H9 (cell line): Measurements from ENCODE around the gene LASP1. TPM values are rescaled to one million over a fixed set of nuclear protein-coding genes. Genes with fewer than 3 reads are reported as not detected.

Source experiments
- DNase-seq: peaks from one replicate; pipeline ENCODE4 v3.0.0-alpha.2; 2017
- H2AFZ ChIP-seq: one replicate; pipeline ENCODE4 v1.6.1; 2013; ENCODE audit warnings: mild to moderate bottlenecking, low read length, control low read depth, moderate library complexity
- H2AK5ac ChIP-seq: 2 replicates; pipeline ENCODE4 v1.6.1; 2013; ENCODE audit warnings: low read length, control low read depth, mixed read lengths; ENCODE audit not compliant: insufficient read length
- H2BK120ac ChIP-seq: one replicate; pipeline ENCODE4 v1.6.1; 2013; ENCODE audit warnings: low read depth, mild to moderate bottlenecking, low read length, control low read depth, inconsistent platforms; ENCODE audit not compliant: poor library complexity, severe bottlenecking
- H2BK12ac ChIP-seq: 2 replicates; pipeline ENCODE4 v1.6.1; 2013; ENCODE audit warnings: low read length, control low read depth, mixed read lengths, low read depth; ENCODE audit not compliant: insufficient read length
- H2BK15ac ChIP-seq: 2 replicates; pipeline ENCODE4 v1.6.1; 2013; ENCODE audit warnings: low read depth, low read length, control low read depth
- H2BK20ac ChIP-seq: one replicate; pipeline ENCODE4 v1.6.1; 2013; ENCODE audit warnings: low read depth, mild to moderate bottlenecking, low read length, control low read depth, inconsistent platforms; ENCODE audit not compliant: poor library complexity, severe bottlenecking
- H2BK5ac ChIP-seq: 2 replicates; pipeline ENCODE4 v1.6.1; 2013; ENCODE audit warnings: low read length, control low read depth, mixed read lengths; ENCODE audit not compliant: insufficient read length
- H3K14ac ChIP-seq: 2 replicates; pipeline ENCODE4 v1.6.1; 2013; ENCODE audit warnings: low read length, control low read depth; ENCODE audit not compliant: insufficient read depth
- H3K18ac ChIP-seq: 2 replicates; pipeline ENCODE4 v1.6.1; 2013; ENCODE audit warnings: low read depth, mild to moderate bottlenecking, mixed read lengths, low read length, control low read depth; ENCODE audit not compliant: insufficient read length
- H3K23ac ChIP-seq: 2 replicates; pipeline ENCODE4 v1.6.1; 2013; ENCODE audit warnings: low read length, control low read depth, mixed read lengths, low read depth; ENCODE audit not compliant: insufficient read length
- H3K23me2 ChIP-seq: 2 replicates; pipeline ENCODE4 v1.6.1; 2013; ENCODE audit warnings: low read depth, mild to moderate bottlenecking, mixed read lengths, low read length, control low read depth; ENCODE audit not compliant: insufficient read length, poor library complexity, severe bottlenecking
- H3K27ac ChIP-seq: 2 replicates; pipeline ENCODE4 v1.5.1; 2013; ENCODE audit warnings: low read length, control low read depth, mixed read lengths, low read depth; ENCODE audit not compliant: insufficient read length
- H3K27me3 ChIP-seq: 2 replicates; pipeline ENCODE4 v1.6.1; 2013; ENCODE audit warnings: low read length, control low read depth, inconsistent platforms; ENCODE audit not compliant: insufficient read depth
- H3K4ac ChIP-seq: 2 replicates; pipeline ENCODE4 v1.6.1; 2013; ENCODE audit warnings: low read depth, mild to moderate bottlenecking, control low read depth, inconsistent platforms, low read length, moderate library complexity
- H3K4me1 ChIP-seq: 2 replicates; pipeline ENCODE4 v1.6.1; 2013; ENCODE audit warnings: low read length, control low read depth, inconsistent platforms; ENCODE audit not compliant: insufficient read depth
- H3K4me2 ChIP-seq: 2 replicates; pipeline ENCODE4 v1.6.1; 2013; ENCODE audit warnings: low read length, control low read depth, mixed read lengths; ENCODE audit not compliant: insufficient read length, insufficient read depth
- H3K56ac ChIP-seq: 2 replicates; pipeline ENCODE4 v1.6.1; 2013; ENCODE audit warnings: low read depth, mild to moderate bottlenecking, mixed read lengths, low read length, control low read depth; ENCODE audit not compliant: insufficient read length
- H3K79me1 ChIP-seq: 2 replicates; pipeline ENCODE4 v1.6.1; 2013; ENCODE audit warnings: low read depth, mild to moderate bottlenecking, moderate library complexity, low read length, control low read depth, inconsistent platforms; ENCODE audit not compliant: insufficient read depth, poor library complexity, severe bottlenecking
- H3K79me2 ChIP-seq: 2 replicates; pipeline ENCODE4 v1.6.1; 2013; ENCODE audit warnings: low read length, control low read depth, inconsistent platforms; ENCODE audit not compliant: insufficient read depth
- H3K9ac ChIP-seq: 2 replicates; pipeline ENCODE4 v1.6.1; 2013; ENCODE audit warnings: low read length, control low read depth, mixed read lengths; ENCODE audit not compliant: insufficient read length; ENCODE audit errors: extremely low read depth
- H3K9me3 ChIP-seq: one replicate; pipeline ENCODE4 v1.6.1; 2013; ENCODE audit warnings: low read depth, low read length, inconsistent platforms; ENCODE audit not compliant: control insufficient read depth
- H3T11ph ChIP-seq: one replicate; pipeline ENCODE4 v1.6.1; 2013; ENCODE audit warnings: mild to moderate bottlenecking, low read length, control low read depth, inconsistent platforms
- H4K20me1 ChIP-seq: one replicate; pipeline ENCODE4 v1.6.1; 2013; ENCODE audit not compliant: control insufficient read depth, insufficient read length, insufficient read depth
- H4K5ac ChIP-seq: 2 replicates; pipeline ENCODE4 v1.6.1; 2013; ENCODE audit warnings: low read depth, mild to moderate bottlenecking, mixed read lengths, low read length, control low read depth; ENCODE audit not compliant: insufficient read length
- H4K8ac ChIP-seq: replicated peaks from 2 replicates; pipeline ENCODE4 v1.6.1; 2013; ENCODE audit warnings: low read length, control low read depth, mixed read lengths, low read depth; ENCODE audit not compliant: insufficient read length
- H4K91ac ChIP-seq: 2 replicates; pipeline ENCODE4 v1.6.1; 2013; ENCODE audit warnings: low read depth, mild to moderate bottlenecking, moderate library complexity, mixed read lengths, low read length, control low read depth; ENCODE audit not compliant: insufficient read length
- H3K27ac Mint-ChIP-seq, 3 experiments: 2 replicates in 2 of 3; 3 replicates in 1 of 3; pipeline ENCODE4 v1.8.0; 2020 to 2021; ENCODE audit warnings: mixed read lengths in 3 of 3, mild to moderate bottlenecking in 1 of 3, moderate library complexity in 1 of 3
- H3K27me3 Mint-ChIP-seq: 2 replicates; pipeline ENCODE4 v1.8.0; 2021; ENCODE audit warnings: low read depth, mild to moderate bottlenecking, moderate library complexity, mixed read lengths
- H3K36me3 Mint-ChIP-seq, 3 experiments: 2 replicates in 2 of 3; 3 replicates in 1 of 3; pipeline ENCODE4 v1.8.0; 2020 to 2021; ENCODE audit warnings: low read depth in 3 of 3, mixed read lengths in 3 of 3; ENCODE audit not compliant: insufficient read depth in 1 of 3
- H3K4me1 Mint-ChIP-seq, 2 experiments: 2 replicates each; pipeline ENCODE4 v1.8.0; 2020; ENCODE audit warnings: mixed read lengths in 2 of 2
- H3K4me3 Mint-ChIP-seq, 2 experiments: 2 replicates in 1 of 2; 3 replicates in 1 of 2; pipeline ENCODE4 v1.8.0; 2020 to 2021; ENCODE audit warnings: mild to moderate bottlenecking in 2 of 2, mixed read lengths in 2 of 2, moderate library complexity in 1 of 2
- H3K9me3 Mint-ChIP-seq, 2 experiments: 2 replicates in 1 of 2; 3 replicates in 1 of 2; pipeline ENCODE4 v1.8.0; 2020; ENCODE audit warnings: mild to moderate bottlenecking in 2 of 2, mixed read lengths in 2 of 2, moderate library complexity in 1 of 2
- CTCF ChIP-seq: fragments of 200-600 bp; sonication (generic); conservative IDR thresholded peaks from 3 replicates; pipeline ENCODE4 v1.8.0; 2021; ENCODE audit warnings: antibody characterized with exemption, mild to moderate bottlenecking
- WGBS: extraction: QIAGEN DNeasy Blood & Tissue Kit; methylation state at CpG from one replicate; pipeline ENCODE4 v1.1.7; 2013; ENCODE audit warnings: missing lambda C conversion rate, low lambda C conversion rate, mixed read lengths; ENCODE audit not compliant: insufficient read length; ENCODE audit errors: extremely low coverage; 5-methylcytosine and 5-hydroxymethylcytosine counted together
- total RNA-seq: library from RNA; stranded (reverse); gene quantifications from 2 replicates; pipeline ENCODE4 v1.2.1, GENCODE V29; 2021

LASP1 gene
- total RNA-seq, 1 experiment from 2014 or later, result 121 TPM

GRCh38 chr17:38958326-38958725 lies 88.5 kb downstream of the LASP1 start:
- no peaks in the 10 kb centered on the region for H3K9me3 ChIP-seq
- no peak overlapping the region for H3K4ac ChIP-seq
- no peaks in the 10 kb centered on the region for H3K79me2 ChIP-seq
- H2BK15ac ChIP-seq, result no peak overlapping the region
- no peak for DNase-seq
- no peak overlapping the region for H4K8ac ChIP-seq
- H2BK12ac ChIP-seq, result no peak overlapping the region
- no peak overlapping the region for H2BK120ac ChIP-seq
- Mint-ChIP-seq H3K36me3 (no peaks in the 10 kb centered on the region), H3K9me3 (no peaks in the 10 kb centered on the region), H3K27ac (no peak overlapping the region), H3K4me3 (no peak overlapping the region), H3K4me1 (no peaks in the 10 kb centered on the region), H3K27me3 (no peaks in the 10 kb centered on the region)
- H3K23me2 ChIP-seq, result no peaks in the 10 kb centered on the region
- WGBS, result no CpG with 5 or more reads among the region's 1 CpG
- H3K18ac ChIP-seq, result no peak overlapping the region
- no peak overlapping the region for H4K91ac ChIP-seq
- no peaks in the 10 kb centered on the region for H3K79me1 ChIP-seq
- no peak overlapping the region for H3K14ac ChIP-seq
- no peak overlapping the region for H2AK5ac ChIP-seq
- no peak overlapping the region for H3T11ph ChIP-seq
- no peak overlapping the region for H3K4me2 ChIP-seq
- H3K56ac ChIP-seq, result no peak overlapping the region
- no peak overlapping the region for H2AFZ ChIP-seq
- TF ChIP-seq CTCF, result no peak
- no peak overlapping the region for H2BK5ac ChIP-seq
- H3K9ac ChIP-seq, result no peak overlapping the region
- no peaks in the 10 kb centered on the region for H3K27me3 ChIP-seq
- no peaks in the 10 kb centered on the region for H4K20me1 ChIP-seq
- no peak overlapping the region for H3K23ac ChIP-seq
- no peak overlapping the region for H3K27ac ChIP-seq
- no peaks in the 10 kb centered on the region for H3K4me1 ChIP-seq
- no peak overlapping the region for H4K5ac ChIP-seq
- H2BK20ac ChIP-seq, result no peak overlapping the region
